Fibroblast of skin of abdomen (primary cell): Measurements from ENCODE around the gene RCBTB1.

ENCODE experiments used
- DNase-seq: peaks from one replicate; pipeline ENCODE4 v3.0.0-alpha.2; 2013

The RCBTB1 gene

DNA sequence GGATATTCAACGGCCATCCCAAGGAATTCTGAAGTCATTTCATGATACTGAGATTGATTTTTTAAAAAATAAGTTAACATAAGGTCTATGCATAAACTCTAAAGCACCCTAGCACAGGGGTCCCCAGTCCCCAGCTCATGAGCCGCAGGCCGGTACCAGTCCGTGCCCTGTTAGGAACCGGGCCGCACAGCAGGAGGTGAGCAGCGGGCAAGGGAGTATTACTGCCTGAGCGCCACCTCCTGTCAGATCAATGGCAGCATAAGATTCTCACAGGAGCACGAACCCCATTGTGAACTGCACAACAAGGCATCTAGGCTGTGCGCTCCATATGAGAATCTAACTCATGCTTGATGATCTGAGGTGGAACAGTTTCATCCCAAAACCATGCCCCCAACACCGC lies 31.0 kb downstream of the RCBTB1 start:
- DNase-seq = no peak

DNA sequence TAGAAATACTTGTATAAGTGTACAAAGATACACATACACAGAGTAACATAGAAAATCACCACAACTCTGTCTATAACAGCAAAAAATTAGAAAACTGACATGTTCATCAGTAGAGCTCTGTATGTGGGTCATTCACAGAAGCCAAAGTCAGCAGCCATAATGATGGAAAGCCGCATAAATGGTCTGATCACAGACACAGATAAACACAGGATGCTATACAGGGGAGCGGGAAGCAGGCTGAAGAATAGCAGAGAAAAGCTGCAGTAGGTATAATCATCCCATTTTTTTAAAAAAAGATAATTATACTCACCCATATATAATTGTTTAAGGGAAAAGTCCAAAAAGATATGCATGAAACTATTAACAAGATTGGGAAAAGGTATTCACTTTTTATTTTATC lies 31.5 kb downstream of the RCBTB1 start:
- no peak for DNase-seq

DNA sequence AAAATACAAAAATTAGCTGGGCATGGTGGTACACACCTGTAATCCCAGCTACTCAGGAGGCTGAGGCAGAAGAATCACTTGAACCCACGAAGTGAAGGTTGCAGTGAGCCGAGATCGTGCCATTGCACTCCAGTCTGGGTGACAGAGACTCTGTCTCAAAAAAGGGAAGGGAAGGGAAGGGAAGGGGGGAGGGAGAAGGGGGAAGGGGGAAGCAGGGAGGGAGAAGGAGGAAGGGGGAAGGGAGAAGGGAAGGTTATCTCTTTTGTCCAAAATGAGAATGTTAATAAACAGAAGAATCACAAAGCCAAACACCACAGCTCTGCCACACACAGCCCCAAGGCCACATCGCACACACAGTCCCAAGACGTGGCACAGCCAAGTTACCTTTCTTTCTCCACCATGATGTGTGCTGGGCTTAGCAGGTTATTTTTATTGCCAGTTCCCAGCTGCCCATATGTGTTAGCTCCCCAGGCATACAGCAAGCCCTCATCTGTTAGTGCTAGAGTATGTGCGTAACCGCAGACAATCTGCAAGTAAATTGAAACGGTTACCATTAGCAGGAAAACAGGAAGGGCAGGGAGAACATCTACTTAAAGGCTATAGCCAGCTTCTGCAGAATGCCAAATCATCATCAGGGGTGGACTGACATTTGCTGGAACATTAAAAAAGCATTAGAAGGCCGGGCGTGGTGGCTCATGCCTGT lies 34.3 kb downstream of the RCBTB1 start:
- no peak for DNase-seq

DNA sequence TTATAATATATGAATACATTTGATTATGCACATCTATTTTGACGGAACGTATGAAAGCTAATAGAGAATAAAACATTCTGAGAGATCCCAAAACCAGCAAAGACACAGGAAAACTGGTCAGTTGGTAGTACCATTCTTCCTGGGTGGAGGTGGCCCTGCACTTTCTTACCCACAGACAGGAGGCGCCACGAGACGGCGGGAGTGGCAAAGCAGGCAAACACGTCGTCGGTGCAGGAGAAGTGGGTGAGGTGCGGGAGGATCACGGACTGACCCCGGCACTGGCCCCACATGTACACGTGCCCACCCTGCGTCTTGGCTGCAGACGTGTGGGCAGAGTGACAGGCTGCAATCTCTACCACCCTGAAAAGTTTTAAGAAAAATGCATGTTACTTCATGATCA lies 36.1 kb downstream of the RCBTB1 start:
- DNase-seq = no peak

DNA sequence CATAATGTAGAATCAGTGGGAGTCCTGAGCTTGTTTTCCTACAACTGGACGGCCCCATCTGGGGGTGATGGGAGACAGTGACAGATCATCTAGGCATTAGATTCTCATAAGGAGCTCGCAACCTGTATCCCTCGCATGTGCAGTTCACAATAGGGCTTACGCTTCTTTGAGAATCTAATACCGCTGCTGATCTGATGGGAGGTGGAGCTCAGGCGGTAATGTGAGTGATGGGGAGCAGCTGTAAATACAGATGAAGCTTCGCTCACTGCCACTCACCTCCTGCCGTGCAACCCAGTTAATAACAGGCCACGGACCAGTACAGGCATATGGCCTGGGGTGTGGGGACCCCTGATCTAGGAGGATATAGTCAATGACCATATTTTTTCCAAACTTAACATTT lies 38.8 kb downstream of the RCBTB1 start:
- DNase-seq = no peak

DNA sequence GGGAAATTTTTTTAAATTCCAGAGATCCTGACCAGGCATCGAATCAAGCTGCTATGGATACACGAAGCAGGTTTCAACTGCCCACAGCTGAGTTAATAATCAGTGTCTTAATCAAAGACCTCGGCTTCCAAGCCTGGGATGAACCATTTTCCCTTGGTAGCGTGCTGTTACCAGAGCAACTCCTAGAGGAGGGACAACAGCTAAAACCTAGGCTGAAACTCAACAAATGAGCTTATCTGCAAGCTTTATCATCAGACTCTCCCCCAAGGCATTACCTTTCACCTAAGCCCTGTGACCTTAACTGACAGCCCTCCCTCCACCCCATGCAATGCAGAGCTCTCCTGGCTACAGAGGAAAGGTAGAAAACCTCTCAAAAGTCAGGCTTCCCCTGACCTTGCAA lies 39.7 kb downstream of the RCBTB1 start:
- DNase-seq = no peak

DNA sequence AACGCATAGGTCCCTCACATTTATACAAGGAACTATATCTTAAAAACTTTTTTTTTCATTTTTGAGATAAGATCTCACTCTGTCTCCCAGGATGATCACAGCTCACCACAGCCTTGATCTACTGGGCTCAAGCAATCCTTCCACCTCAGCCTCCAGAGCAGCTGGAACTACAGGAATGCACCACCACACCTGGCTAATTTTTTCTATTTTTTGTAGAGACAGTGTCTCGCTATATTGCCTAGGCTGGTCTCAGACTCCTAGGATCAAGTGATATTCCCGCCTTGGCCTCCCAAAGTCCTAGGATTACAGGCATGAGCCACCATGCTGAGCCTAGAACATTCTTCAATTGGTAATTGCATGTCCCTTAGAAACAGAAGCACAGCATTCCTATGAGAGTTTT lies 41.7 kb downstream of the RCBTB1 start:
- DNase-seq = no peak

DNA sequence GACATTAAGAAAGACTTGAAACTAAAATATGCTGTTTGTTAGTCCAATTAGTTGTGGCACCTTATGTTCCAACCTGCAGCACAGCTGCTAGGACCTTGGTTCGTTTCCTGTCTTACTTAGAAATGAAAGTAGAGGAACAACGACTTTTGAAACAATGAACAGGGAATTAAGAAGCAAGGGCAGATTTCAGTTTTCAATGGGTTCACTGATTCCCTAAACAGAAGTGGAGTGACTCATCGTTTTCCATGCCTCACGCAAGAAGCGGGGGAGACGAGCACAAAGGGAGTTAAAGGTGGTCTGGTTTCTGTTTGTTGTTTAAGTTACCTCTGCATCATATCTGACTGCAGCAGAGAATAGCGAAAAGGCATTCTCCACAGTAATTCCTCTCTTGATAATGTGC lies 44.8 kb downstream of the RCBTB1 start:
- peak; percentile 5 for DNase-seq

DNA sequence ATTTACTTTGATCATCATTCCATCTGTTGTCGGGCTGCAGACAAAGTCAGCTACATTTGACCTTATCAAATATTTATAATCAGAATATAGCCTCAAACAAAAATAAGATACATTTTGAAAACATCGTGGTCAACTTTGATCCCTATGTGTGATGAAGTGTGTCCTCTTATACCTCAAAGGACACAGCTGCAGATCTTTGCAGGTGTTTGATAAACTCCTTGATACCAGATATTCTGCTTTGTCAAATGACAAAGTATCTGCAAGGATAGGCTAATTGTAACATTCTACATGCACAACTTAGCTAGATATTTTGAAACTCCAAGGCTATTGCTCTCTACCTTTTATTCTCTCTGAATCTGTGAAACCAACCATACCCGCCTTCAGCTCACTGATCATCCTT lies 45.6 kb downstream of the RCBTB1 start:
- DNase-seq = no peak

DNA sequence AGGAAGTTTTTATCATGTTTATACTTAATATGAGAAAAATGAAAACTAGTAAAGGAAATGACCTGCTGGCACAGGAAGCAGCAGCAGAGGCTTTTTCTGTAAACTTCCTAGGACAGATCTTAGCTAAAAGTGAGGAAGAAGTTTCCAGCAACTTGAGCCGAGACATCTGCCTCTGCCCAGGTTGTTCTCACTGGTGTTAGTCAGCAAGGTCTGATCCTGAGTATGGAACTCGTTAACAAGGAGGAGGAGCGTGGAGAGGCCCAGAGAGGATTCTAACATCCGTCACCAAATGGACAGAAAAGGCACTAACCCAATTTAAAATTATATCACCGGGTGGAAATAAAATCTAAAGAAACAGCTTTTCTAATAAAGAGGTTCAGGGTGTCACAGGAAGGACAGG lies 46.0 kb downstream of the RCBTB1 start:
- DNase-seq = peak; percentile 5

DNA sequence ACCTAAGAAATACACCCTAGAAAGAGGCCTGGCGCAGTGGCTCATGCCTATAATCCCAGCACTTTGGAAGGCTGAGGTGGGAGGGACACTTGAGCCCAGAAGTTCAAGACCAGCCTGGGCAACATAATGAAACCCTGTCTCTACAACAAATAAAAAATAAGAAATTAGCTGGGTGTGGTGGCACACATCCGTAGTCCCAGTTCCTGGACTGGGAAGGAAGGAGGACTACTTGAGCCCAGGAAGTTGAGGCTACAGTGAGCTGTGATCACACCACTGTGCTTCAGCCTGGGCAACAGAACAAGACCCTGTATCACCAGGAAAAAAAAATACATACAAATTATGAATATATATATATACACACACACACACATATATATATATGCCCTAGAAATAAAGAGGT lies 47.0 kb downstream of the RCBTB1 start:
- no peak for DNase-seq

DNA sequence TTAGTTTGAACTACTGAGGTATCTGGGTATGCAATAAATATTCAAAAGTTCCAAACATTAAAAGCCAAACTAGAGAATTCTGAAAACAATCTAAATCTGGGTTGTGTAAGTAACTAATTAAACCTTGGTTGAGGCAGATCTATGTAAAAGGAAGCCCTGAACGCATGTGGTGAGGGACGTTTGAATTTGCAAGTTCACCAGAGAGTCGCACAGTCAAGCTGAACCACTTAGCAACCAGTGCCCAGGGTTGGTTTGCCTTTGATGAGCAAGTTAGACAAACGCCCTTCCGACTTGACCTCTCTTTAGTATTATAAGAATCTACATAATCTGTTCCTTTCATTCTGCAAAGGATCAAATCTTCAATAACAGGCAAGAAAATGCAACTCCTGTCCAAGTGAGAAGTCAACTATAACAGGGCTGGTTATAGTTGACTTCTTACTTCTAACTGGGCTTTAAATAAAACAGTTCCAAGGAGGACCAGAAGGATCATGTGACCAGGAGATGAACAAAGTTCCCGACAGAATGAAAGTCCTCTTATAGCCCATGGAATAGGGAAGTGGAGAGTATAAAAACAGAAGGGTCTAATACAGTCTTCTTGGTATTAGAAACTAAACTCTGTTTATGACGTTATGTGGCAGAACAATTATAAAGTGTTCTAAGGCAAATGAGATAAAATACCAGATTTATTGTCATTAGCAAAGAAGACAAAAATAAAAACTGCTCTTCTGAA lies 49.0 kb downstream of the RCBTB1 start:
- DNase-seq = no peak

DNA sequence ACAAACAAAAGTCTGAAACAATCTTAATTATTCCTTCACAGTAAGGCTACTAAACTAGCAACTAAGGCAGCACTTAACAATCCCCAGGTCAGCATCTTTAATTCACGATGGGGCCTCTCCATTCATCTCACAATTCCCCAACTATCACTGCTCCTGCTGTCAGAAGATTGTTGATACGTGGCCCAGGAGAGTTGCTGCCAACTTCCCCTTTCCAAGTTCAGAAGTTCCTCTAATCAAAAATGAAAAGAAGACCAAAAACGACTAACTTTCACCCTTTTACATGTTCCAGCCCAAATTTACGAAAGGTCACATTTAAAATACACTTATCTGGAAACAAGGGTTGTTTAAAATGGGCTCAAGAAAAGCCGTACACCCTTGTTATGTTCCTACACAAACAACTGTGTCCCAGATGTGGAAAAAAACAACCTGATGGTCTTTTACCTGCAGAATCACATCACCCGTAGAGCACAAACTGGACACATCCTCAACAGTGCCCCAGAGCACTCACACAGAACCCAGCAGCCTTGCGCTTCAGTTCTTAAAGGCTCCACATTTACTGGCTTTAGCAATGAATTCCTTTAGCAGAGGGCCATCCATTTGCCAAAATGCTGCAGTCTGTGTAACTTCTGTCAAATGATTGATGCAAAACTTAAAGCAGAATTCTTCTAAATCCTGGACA lies 51.6 kb downstream of the RCBTB1 start:
- DNase-seq = no peak

DNA sequence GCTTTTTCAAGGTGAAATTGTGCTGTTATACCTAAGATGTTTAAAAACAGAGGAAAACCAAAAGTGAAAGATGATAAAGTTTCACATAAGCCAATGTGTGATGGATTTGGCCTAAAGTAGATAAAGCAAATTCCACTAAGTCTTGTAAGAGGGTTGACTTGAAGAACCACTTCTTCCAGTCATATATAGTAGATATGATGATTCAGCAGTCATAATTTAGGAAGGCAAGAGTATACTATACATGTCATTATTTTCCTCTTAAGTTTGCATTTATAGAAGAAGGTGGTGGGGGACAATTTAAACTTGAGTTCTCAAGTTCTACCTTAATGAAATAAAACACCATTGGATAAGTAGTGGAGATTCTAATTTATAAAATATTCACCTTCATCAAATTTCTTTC lies 52.3 kb downstream of the RCBTB1 start:
- no peak for DNase-seq

DNA sequence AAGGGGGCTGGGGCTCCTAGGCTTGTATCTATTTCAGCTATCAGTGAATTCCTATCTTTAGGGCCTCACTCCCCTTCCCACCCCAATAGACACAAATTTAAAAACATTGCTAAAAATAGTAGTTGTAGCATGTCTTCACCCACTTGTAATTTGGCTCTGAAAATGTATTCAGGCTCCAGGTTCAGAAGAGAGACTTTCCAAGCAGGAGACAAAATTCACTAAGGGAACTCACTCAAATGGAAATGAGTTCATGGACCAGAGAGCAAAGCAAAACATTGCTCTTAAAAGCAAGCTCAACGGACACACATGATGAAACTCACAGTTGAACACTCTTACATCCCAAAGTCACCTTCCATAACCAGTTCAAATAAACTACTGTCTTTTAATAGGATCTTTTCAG lies 52.8 kb downstream of the RCBTB1 start:
- DNase-seq = no peak

DNA sequence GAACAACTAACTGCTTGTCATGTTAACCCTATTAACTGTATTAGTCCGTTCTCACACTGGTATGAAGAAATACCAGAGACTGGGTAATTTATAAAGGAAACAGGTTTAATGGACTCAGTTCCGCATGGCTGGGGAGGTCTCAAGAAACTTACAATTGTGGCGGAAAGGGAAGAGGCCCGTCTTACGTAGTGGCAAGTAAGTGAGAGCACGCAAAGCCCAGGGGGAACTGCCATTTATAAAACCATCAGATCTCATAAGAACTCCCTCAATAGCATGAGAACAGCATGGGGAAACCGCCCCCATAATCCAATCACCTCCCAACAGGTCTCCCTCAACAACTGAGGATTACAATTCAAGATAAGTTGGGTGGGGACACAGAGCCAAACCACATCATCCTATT lies 54.9 kb downstream of the RCBTB1 start:
- no peak for DNase-seq

DNA sequence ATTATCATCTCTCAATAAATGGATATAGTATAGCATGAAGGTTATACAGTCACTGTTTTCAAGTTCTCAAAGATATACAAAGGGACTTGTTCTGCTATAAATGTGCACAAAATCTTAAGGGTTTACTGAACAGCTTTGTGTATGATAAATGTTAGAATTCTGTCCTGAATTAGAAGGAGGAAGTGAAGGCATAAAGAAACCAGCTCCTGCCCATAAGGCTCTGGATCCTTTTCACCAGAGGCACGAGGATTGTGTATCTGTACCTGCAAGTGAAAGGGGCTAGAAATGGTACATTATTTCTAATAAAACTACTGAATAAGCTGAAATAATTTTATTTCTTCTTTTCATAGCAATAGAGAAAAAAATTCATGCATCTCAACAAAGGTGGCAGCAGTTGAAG lies 57.2 kb downstream of the RCBTB1 start:
- DNase-seq = no peak

DNA sequence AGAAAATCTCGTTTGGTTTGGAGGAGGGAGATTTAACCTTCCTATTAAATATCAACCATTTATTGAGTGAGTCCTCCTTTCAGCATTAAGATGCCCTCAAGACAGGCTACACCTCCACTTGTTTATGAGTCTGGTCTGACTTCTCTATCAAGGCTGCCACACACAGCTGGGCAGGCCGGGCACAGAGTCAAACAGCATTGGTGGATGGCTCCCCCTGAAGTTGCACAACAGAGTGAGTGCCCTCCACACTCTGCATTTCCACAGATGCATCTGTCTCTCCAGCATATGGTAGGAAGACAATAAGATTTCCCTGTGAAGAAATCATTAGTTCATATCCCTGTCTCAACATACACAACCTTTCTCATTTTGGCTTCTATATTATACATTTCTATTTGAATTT lies 58.2 kb downstream of the RCBTB1 start:
- DNase-seq = no peak

DNA sequence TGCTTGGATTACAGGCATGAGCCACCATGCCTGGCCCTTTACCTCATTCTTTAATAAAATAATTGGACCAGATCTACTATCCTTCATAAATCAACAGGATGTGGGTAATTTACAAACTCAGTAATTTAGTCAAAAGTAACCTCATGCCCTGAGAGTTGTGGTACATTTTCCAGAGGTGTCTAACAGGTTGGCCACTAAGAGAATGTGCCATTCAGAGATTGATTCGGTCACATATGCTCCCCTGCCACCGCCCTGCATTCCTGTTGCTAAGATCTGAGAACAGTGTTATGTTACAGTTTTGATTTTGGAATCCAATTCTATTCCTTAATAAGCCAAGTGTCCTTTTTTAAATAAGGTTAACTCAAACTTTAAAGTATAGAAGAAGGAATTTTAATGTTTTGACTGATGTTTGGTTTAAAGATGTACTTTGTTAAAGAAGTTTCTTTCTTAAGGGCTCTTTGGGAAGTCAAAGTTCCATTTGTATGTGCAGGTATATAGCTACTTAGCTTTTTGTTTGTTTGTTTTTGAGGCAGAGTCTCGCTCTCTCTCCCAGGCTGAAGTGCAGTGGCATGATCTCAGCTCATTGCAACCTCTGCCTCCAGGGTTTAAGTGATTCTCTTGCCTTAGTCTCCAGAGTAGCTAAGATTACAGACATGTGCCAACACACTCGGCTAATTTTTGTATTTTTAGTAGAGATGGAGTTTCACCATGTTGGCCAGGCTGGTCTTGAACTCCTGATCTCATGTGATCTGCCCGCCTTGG lies 60.4 kb downstream of the RCBTB1 start:
- DNase-seq = no peak

DNA sequence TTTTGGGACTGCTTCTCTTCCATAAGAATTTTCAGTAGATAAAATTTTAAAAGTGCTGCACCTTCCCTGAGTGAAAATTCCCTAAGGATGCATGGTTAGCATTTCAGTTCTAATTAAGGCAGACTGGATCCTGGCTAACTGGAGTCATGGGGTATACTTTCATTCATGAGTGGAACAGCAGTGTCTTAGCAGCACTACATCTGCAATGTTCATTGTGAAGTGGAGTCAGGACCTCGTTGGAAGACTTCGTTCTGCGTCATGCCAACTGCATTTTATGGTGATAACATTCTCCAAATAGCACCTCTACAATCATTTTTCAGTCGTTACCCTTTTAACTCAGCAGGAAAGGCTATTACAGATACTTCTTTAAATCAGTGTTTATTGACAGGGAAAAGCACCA lies 64.1 kb downstream of the RCBTB1 start:
- no peak for DNase-seq

DNA sequence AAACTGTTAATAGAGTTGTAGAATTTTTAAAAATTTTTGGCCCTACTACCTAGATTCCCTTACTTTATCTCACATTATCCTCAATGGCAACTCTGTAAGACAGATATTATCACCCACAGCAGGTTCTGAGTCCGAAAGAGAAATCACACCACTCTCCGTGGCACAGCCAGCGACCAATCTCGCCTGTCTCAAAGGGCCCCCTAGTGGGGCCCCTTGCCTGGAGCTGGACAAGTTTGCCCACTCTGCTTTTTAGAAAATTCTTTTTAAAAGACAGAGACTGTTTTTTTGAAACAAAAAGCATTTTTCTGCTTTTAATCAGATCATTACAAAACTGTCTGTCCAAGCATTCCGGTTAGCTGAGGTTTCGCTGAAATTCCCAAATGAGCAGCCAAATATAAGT lies 67.9 kb downstream of the RCBTB1 start:
- peak; percentile 11 for DNase-seq

DNA sequence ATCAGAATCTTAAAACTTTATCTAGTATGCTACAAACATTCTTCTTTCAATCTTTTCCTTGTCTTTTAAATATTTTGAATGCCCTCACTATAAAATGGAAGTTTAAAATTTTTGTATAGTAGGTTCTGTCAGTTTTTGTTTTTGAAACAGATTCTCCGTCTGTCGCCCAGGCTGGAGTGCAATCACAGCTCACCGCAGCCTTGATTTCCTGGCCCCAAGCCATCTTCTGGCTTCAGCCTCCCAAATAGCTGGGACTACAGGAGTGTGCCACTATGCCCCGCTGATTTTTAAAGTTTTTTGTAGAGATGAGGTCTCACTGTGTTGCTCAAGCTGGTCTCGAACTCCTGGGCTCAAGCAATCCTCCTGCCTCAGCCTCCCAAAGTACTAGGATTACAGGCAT lies 68.9 kb downstream of the RCBTB1 start:
- DNase-seq = no peak

DNA sequence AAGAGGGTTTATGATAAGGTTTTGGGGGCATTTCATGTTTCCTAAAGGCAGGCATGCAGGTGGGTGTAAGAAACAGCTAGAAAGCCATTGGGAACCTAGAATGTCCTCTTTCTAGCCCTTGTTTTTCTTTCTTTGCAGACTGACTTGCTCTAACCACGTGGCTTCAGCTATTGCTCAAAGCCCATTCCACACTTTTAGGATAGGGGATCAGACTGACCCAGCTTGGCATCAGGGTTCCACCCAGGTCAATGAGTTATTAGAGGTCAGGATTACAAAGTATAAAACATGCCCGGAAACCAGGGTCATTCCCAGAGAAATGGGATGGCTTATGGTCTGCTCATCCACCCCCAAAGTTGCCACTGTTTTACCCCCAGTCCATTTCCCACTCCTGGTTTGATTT lies 72.8 kb downstream of the RCBTB1 start:
- DNase-seq = no peak
